ENCODE measurements around the gene ALDH1A1. TPM values are rescaled to one million over a fixed set of nuclear protein-coding genes. Genes with fewer than 3 reads are reported as not detected.
A peak's percentile ranks its signal among the peaks of the same experiment; 100 is the strongest.

The ALDH1A1 gene
- total and polyA plus RNA-seq, 9 of the 15 experiments (the other 6 are each of a cell fraction or from before 2014, with no cell fraction given): 1.8 to 86.3 (median 24.4) TPM

DNA sequence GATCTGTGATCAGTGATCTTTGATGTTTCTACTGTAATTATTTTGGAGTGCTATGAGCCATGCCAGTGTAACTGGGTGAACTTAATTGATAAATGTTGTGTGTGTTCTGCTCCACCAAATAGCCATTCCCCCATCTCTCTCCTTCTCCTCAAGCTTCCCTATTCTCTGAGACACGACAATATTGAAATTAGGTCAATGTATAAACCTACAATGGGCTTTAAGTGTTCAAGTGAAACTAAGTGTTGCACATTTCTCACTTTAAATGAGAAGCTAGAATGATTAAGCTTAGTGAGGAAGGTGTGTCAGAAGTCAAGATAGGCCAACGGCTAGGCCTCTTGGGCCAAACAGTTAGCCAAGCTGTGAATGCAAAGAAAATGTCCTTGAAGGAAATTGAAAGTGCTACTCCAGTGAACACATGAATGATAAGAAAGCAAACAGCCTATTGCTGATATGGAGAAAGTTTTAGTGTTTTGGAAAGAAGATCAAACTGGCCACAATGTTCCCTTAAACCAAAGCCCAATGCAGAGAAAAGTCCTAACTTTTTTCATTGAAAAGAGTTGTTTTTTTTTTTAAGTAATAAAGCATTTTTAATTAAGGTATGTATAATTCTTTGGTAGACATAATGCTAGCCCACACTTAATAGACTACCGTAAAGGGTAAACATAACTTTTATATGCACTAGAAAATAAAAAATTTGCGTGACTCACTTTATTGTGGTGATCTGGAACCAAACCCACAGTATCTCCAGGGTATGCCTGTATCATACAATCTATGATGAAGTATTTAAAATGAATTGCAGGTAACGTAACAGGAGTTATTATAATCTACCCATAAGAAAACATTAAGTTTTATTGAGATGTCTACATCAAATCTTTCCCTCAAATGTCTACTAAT lies 42.5 kb upstream of the ALDH1A1 start (continued):
- TF ChIP-seq, protein P1, sequence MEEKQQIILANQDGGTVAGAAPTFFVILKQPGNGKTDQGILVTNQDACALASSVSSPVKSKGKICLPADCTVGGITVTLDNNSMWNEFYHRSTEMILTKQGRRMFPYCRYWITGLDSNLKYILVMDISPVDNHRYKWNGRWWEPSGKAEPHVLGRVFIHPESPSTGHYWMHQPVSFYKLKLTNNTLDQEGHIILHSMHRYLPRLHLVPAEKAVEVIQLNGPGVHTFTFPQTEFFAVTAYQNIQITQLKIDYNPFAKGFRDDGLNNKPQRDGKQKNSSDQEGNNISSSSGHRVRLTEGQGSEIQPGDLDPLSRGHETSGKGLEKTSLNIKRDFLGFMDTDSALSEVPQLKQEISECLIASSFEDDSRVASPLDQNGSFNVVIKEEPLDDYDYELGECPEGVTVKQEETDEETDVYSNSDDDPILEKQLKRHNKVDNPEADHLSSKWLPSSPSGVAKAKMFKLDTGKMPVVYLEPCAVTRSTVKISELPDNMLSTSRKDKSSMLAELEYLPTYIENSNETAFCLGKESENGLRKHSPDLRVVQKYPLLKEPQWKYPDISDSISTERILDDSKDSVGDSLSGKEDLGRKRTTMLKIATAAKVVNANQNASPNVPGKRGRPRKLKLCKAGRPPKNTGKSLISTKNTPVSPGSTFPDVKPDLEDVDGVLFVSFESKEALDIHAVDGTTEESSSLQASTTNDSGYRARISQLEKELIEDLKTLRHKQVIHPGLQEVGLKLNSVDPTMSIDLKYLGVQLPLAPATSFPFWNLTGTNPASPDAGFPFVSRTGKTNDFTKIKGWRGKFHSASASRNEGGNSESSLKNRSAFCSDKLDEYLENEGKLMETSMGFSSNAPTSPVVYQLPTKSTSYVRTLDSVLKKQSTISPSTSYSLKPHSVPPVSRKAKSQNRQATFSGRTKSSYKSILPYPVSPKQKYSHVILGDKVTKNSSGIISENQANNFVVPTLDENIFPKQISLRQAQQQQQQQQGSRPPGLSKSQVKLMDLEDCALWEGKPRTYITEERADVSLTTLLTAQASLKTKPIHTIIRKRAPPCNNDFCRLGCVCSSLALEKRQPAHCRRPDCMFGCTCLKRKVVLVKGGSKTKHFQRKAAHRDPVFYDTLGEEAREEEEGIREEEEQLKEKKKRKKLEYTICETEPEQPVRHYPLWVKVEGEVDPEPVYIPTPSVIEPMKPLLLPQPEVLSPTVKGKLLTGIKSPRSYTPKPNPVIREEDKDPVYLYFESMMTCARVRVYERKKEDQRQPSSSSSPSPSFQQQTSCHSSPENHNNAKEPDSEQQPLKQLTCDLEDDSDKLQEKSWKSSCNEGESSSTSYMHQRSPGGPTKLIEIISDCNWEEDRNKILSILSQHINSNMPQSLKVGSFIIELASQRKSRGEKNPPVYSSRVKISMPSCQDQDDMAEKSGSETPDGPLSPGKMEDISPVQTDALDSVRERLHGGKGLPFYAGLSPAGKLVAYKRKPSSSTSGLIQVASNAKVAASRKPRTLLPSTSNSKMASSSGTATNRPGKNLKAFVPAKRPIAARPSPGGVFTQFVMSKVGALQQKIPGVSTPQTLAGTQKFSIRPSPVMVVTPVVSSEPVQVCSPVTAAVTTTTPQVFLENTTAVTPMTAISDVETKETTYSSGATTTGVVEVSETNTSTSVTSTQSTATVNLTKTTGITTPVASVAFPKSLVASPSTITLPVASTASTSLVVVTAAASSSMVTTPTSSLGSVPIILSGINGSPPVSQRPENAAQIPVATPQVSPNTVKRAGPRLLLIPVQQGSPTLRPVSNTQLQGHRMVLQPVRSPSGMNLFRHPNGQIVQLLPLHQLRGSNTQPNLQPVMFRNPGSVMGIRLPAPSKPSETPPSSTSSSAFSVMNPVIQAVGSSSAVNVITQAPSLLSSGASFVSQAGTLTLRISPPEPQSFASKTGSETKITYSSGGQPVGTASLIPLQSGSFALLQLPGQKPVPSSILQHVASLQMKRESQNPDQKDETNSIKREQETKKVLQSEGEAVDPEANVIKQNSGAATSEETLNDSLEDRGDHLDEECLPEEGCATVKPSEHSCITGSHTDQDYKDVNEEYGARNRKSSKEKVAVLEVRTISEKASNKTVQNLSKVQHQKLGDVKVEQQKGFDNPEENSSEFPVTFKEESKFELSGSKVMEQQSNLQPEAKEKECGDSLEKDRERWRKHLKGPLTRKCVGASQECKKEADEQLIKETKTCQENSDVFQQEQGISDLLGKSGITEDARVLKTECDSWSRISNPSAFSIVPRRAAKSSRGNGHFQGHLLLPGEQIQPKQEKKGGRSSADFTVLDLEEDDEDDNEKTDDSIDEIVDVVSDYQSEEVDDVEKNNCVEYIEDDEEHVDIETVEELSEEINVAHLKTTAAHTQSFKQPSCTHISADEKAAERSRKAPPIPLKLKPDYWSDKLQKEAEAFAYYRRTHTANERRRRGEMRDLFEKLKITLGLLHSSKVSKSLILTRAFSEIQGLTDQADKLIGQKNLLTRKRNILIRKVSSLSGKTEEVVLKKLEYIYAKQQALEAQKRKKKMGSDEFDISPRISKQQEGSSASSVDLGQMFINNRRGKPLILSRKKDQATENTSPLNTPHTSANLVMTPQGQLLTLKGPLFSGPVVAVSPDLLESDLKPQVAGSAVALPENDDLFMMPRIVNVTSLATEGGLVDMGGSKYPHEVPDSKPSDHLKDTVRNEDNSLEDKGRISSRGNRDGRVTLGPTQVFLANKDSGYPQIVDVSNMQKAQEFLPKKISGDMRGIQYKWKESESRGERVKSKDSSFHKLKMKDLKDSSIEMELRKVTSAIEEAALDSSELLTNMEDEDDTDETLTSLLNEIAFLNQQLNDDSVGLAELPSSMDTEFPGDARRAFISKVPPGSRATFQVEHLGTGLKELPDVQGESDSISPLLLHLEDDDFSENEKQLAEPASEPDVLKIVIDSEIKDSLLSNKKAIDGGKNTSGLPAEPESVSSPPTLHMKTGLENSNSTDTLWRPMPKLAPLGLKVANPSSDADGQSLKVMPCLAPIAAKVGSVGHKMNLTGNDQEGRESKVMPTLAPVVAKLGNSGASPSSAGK (IDR thresholded peaks at IDR 0.05): 0 out of 2 replicates have a peak, but pooled peaks have one; percentile 21
